D341Med (cell line): ENCODE results near the gene FAM184A.
"Not testable (repeated sequence)": the region's sequence is repeated elsewhere in the genome, so short reads cannot be mapped to it uniquely, and the experiment has no call there.

Experiments used
- DNase-seq: peaks from one replicate; pipeline ENCODE4 v3.0.0; 2012; ENCODE audit warnings: low spot score

Gene FAM184A

DNA sequence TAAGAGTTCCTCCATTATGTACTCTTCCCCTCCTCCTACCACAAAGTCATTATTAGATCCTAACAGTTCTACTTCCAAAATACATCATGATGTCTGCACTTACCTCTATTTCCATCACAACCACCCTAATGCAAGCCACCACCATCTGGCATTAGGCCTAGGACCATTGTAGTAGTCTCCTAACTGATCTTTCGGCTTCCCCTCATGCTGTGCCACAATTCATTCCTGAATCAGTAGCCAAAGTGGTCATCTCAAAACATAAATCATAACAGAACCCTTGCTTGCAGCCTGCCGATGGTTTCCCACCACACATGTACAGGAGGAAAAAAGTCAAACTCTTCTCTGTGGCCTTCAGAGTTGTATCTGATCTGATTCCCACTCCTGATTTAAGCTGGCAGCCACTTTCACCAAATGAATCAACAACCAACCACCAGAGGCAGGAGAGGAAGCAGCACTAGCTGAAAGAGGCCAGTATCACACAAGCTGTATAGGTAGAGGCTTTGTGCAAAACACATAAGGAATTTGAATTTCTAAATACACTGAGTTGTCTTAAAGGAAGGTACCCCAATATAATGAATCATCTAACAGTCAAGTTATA, 26.1 kb downstream of the FAM184A start:
- DNase-seq = no peak

DNA sequence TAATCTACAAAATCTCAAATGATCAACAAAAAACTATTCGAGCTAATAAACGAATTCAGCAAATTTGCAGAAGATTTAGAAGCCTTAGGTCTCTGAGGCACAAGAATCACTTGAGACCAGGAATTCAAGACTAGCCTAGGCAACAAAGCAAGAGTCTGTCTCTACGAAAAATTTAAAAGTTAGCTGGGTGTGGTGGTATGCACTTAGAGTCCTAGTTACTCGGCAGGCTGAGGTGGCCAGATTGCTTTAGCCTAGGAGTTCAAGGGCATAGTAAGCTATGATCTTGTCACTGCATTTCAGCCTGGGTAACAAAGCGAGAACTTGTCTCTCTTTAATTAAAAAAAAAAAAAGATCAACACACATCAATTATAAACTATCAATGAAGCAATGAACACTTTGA, 34.2 kb downstream of the FAM184A start:
- no peak for DNase-seq

DNA sequence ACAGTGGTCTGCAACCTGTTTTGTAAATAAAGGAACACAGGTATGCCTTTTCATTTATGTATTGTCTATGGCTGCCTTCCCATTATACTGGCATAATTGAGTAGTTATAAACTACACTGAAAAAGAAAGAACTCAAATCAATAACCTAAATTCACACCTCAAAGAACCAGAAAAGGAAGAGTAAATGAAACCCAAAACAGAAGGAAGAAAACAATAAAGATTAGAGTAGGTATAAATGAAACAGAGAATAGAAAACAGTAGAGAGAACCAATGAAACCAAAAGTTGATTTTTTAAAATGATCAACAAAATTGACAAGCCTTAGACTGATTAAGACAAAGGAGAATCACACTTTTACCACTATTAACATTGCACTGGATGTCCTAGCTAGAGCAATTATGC, 34.7 kb downstream of the FAM184A start:
- DNase-seq = no peak

DNA sequence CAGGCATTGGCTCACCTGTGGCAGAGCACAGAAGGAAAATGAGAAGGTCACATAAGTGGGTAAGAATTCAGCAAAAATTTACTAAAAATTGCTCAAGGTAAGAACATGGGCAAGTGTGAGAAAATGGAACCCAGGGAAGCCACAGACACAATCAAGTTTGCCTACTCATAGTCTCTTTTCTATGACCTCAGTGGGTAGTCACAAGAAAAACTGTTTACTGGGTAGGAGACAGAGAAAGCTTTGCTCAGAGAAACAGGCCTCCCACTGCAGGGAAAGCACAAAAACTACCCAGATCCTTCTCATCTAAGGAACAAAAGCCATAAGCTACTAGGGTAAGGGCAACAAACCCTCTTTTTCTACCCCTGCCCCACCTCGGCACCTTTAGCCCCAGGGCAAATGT, 35.2 kb downstream of the FAM184A start:
- DNase-seq = no peak

DNA sequence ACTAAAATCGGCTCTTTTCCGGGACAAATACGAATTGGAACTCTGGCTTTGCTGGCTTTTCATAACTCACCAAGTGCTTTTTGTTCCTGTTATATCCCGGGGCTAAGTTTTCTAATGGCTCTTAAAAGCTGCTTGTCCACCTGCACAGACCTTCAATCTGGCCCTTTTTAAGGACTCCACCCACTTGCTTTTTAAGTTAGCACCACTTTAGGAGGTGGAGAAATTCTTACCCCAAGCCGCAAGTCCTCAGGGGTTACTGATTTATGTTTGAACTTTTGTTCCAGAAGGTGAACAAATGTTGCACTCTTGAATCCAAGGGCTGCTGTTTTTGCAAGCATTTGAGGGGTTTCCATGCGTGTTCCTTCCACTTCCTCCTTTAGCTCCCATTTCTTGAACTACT, 37.8 kb downstream of the FAM184A start:
- no peak for DNase-seq

DNA sequence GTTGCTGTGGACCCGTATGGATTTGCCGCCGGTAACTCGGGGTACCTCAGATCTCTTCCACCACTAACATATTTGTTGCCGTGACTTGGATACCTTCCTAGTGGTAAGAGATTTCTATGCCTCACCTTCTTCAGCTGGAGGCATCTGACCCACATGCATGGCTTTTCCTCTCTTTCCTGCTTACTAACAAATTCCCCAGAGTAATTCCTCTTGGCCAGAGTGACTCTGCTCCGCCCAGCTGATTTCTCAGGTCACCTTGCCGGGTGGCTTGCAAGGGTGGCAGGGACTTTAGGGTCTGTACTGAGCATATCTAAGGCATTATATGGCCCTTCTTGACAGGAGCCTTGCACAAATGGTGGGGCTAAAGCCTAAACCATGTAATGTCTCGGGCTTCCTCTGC, 38.2 kb downstream of the FAM184A start:
- no peak for DNase-seq

DNA sequence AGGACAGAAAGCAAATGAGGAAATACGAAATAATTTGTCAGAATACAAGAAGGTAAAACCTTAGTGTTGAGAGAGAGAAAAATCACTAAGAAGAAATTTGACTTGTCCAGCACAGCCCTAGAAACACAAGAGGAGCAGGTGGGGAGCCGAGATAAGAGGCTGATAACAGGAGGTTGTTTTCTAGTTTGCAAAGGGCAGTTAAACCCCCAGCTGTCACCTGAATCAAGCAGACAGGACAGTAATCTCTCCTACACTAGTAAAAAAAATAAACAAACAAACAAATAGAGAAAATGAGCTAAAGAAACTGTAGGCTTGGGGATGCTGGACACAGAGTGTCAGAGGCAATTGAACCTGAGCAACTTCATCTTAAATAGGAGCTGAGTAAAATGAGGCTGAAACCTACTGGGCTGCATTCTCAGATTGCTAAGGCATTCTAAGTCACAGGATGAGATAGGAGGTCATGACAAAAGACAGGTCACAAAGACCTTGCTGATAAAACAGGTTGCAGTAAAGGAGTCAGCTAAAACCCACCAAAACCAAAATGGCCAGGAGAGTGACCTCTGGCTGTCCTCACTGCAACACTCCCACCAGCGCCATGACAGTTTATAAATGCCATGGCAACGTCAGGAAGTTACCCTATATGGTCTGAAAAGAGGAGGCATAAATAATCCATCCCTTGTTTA, 40.4 kb downstream of the FAM184A start:
- no peak for DNase-seq

DNA sequence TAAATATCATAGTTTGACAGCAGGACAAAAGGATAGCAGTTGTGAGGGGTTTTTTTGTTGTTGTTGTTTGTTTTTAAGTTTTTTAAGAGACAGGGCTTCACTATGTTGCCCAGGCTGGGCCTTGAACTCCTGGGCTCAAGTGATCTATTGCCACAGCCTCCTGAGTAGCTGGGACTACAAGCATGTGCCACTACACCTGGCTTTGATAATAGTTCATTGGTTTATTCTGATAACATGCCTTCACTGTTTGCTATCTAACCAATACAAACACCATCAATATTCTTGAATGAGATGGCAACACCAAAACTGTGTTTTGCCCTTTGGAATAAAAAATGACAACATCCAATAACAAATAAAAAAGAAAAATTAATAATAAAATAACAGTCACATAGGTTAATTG, 41.2 kb downstream of the FAM184A start:
- no peak for DNase-seq

DNA sequence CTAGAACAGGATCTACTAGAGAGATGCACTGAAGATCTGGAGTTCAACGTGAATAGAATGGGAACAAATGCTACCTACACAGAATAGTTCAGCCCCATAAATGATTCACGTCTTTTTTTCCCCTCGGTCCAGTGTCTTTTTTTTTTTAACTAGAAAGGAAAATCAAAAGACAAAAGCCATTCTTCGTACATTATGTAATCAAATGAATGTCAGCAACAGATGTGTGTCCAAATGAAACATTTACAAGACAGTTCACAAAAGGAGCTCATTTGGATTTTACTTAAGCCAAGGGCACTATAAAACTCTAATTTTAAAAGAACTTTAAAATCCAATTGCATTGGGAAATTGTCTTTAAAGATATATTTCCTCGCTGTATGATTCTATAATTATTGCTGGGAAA, 42.4 kb downstream of the FAM184A start:
- no peak for DNase-seq

DNA sequence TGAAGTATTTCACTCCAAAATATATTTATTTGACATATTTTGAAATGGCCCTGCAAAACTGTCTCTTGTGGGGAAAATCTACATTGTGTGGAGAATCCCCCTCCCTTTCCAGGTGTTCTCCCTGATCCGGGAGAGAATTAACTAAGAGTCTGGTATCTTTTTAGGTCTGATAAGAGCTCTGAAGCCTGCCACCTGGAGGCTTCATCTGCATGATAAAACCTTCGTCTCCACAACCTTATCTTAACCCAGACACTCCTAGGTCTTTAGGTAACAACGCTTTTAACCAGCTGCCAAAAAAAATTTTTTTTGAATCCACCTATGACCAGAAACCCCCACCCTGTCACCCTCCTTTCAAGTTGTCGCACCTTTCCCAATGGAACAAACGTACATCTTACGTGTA, 43.0 kb downstream of the FAM184A start:
- DNase-seq = no peak

DNA sequence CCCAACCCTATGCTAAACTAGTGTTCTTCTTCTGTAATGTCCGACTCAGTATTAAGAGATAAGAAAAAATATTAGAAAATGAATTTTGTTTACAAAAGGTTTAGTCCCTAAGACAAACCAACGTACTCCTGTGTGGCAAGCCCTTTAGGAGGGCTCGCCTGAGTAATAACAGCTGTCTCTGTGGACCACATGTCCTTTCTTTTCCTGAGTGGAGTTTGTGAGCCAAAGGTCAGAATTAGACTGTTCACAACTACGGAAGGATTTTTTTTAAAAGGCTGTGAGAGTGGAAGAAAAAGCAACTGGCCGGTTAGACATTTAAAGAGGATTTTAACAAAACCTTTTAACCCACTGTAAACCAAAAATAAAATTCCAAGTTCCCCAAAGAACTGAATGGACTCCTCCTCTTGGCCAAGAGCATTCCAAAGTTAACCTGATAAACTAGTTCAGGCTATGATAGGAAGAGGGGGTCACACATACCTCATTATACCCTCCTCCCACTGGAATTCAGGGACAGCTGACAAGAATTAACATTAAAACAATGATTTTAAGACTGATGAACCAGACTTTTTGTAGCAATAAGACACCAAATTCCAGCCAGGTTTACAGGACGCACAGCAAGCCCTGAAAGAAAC, 43.5 kb downstream of the FAM184A start:
- no peak for DNase-seq

DNA sequence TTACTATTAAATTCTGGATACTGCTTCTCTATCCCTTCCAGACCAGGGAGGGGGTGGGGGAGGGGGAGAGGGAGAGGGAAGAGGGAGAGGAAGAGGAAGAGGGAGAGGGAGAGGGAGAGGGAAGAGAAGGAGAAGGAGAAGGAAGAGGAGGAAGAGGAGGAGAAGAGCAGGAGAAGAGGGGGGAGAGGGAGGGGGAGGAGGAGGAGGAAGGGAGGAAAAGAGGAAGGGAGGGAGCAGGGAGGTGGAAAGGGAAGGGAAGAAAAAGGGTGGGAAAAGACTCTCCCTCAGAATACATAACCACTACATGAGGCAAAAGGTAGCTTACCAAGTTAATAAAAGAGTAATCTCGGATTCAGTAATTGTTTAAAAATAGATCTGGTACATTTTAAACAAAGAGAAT, 46.0 kb downstream of the FAM184A start:
- no peak for DNase-seq

DNA sequence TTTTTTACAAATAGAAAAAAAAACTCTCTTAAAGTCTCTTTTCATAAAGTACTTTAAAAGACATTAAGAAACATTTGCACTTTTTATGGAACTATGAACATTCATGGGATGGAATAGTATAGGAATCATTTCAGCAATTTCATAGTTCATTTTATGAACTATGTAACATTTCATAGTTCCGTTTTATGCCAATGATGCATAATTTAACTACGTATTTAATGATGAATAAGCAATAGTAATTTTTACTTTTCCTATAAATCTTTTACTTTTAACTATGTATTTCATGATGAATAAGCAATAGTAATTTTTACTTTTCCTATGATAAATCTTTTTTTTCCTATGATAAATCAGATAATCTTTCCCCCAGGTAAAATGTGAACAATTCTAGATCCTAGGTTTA, 47.7 kb downstream of the FAM184A start:
- DNase-seq = no peak

DNA sequence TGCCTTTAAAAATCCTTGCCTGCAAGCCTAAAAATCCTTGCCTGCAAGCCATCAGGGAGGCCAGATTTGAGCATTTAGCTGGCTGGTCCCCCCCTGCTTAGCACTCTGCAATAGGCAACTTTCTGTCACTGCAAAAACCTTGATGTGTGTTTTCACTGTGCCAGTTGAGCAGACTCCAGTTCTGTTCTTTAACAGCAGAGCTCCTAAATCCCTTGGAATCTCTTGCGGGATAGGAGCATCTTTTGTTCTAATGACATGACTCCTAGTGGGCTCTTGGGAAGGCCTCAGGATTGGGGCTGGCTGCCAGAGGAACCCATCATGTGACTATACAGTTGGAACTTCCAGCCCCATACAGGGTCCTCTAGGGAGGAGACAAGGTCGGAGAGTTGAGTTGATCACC, 50.4 kb downstream of the FAM184A start:
- peak; percentile 22 for DNase-seq

DNA sequence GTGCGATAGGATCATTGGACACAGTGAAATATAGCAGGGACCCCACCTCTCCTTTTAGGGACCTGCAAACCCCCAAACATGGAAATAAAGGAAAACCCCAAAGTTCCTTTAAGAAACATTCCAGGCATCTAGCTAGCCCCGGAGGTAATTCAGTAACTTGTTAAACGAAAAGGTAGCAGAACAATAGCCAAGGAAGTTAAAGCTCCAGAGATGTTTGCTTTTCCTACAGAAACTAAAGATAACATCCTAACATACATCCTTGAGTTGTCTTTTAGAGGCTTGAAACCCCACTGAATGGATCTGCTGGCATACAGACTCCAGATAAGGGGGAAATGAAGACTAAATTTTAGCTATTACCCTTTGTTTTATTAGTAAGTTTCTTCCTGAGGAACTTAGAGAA, 51.0 kb downstream of the FAM184A start:
- no peak for DNase-seq

DNA sequence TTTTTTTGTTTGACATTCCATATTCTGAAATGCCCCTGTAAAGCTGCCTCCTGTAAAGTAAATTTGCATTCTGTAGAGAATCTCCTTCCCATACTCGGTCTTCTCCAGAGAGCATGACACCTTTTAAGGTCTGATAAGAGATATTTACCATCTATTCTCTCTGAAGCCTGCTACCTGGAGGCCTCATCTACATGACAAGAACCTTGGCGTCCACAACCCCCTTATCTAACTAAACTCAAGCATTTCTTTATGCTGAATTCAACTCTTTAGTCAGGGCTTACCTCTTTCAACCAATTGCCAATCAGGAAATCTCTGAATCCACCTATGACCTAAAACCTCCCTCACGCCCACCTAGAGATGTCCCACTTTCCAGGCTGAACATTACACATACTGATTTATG, 51.6 kb downstream of the FAM184A start:
- DNase-seq = no peak

DNA sequence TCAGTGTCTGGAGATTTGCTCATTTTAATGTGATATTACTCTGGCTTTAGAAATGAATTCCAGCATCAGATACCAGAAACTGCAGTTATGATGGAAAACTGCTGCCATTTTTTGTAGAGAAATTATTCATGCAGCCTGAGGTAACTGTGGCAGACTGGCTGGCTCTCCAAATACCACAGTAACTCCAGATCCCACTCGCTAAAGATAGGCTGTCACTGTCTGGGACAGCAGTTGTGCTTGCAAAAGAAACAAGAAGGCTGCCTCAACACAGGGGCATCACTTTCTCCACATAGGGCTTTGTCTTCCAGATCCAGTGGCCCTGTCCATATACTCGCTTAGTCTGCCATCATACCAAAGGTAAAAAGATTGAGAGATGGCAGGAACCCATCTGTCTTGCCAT, 52.7 kb downstream of the FAM184A start:
- no peak for DNase-seq

DNA sequence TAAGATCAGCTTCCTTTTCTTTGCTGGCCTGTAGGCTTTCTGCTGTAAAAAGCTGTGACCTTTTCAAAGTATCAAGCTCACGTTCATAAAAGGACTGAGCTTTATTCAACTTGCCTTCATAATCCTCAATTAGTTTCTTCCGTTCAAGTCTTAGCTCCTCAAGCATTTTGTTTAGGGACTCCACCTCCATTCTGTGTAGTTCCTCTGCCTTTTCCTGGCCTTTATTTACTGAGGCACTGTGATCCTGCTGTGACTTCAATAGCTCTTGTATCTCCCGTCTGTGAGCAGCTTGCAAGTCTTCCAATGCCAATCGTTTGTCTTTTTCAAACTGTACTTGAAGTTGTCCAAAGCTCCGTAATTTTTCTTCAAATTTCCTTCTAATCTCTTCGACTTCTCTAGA, 54.4 kb downstream of the FAM184A start:
- no peak for DNase-seq

DNA sequence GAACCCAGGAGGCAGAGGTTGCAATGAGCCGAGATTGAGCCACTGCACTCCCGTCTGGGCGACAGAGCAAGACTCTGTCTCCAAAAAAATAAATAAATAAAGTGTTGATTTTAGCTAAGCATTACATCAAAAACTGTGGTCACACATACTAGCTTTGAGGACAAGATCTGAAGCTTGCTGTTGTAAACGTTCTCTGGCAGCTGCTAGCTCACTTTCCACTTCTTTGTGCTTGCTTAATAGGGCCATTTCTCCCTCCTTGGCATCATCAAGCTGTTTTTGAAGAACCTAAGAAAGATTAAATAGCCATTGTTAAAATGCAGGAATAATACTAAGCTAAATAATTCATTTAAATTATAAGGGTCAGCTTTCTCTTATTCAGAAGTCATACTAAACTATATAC, 55.7 kb downstream of the FAM184A start:
- no peak for DNase-seq

DNA sequence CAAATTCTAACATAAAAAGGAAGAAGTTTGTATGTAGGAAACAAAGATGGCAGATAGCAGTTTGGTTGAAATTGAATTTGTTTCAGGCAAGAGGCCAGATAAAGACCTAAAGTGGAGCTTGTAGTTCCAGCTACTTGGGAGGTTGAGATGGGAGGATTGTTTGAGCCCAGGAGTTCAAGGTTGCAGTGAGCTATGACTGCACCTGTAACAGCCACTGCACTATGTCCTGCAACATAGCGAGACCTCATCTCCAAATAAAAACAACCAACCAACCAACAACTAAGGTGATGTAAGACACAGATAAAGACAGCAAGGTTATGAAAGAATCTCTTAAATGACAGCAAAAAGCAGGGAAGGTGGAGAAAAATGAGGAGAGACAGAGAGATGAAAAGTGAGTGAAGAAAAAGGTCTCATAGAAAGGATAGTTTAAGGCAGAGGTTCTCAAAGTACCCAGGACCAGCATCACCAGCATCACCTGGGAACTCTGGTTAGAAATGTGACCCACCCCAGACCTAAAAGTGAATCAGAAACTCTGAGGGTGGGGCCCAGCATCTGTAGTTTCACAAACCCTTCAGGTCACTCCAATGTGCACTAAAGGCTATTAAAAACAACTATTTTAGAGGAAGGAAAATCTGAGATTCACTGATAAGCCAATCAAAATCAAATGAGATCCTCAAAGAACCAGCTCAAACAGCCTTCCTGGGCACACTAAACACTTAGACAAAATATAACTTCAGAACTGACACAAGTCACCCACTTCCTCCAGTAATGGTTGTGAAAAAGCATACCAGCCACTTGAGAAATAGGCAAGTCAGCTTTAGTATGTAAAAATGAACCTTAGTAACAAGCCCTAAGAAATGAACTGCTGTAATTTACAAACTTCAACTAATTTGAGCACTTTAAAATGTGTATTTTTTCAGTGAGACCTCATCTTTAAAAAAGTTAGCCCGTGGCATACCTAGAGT, 57.6 kb downstream of the FAM184A start:
- DNase-seq = no peak

DNA sequence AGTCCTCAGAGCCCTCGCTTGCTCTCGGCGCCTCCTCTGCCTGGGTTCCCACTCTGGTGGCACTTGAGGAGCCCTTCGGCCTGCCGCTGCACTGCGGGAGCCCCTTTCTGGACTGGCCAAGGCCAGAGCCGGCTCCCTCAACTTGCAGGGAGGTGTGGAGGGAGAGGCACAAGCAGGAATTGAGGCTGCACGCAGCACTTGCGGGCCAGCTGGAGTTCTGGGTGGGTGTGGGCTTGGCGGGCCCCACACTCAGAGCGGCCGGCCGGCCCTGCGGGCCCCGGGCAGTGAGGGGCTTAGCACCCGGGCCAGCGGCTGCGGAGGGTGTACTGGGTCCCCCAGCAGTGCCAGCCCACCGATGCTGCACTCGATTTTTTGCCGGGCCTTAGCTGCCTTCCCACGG, 63.3 kb downstream of the FAM184A start:
- not testable (repeated sequence) for DNase-seq

DNA sequence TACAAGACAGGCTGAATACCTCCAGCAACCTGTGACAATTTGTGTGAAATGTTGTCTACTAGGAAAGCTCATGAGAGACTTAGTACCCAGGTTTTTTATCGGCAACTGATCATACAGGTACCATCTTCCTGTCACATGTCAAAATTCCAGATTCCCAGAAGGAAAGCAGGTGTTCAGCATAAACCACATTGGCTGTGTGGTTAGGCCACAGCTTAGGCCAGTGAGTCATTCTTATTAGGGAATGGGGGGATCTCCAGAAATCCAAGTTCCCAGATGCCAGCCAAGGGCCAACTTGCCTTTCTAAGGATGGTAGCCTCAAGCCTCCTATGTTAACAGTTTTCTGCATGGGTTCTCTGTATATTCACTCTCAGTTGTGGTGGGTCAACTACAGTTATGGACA, 65.9 kb downstream of the FAM184A start:
- no peak for DNase-seq

DNA sequence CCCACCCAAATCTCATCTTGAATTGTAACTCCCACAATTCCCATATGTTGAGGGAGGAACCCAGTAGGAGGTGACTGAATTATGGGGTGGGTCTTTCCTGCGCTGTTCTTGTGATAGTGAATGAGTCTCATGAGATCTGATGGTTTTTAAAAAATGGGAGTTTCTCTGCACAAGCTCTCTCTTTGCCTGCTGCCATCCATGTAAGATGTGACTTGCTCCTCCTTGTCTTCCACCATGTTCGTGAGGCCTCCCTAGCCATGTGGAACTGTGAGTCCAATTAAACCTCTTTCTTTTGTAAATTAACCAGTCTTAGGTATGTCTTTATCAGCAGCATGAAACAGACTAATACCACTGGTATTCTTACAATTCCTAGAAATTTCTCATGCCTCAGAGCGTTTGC, 69.2 kb downstream of the FAM184A start:
- not testable (repeated sequence) for DNase-seq
